ENCODE measurements around the gene WDR59.

The WDR59 gene

GRCh38 chr16:74902161-74902560, 82.8 kb downstream of the WDR59 start:
- DNase-seq = no peak

- DNase-seq = no peak
These were observed 83.3 kb downstream of the WDR59 start for GRCh38 chr16:74901606-74902005.

GRCh38 chr16:74899816-74900215, 85.1 kb downstream of the WDR59 start:
- no peak for DNase-seq

GRCh38 chr16:74898659-74899058, 86.3 kb downstream of the WDR59 start:
- DNase-seq = no peak

- no peak for DNase-seq
These were observed 88.2 kb downstream of the WDR59 start for GRCh38 chr16:74896389-74897370.

- DNase-seq = no peak
These were observed 91.4 kb downstream of the WDR59 start for GRCh38 chr16:74893541-74893940.

- no peak for DNase-seq
These were observed 92.1 kb downstream of the WDR59 start for GRCh38 chr16:74892574-74893461.

- DNase-seq = no peak
These were observed 96.0 kb downstream of the WDR59 start for GRCh38 chr16:74888888-74889287.

- DNase-seq = no peak
These were observed 96.6 kb downstream of the WDR59 start for GRCh38 chr16:74888232-74888862.

GRCh38 chr16:74887084-74887483, 97.8 kb downstream of the WDR59 start:
- no peak for DNase-seq

GRCh38 chr16:74877706-74878105, 107.2 kb downstream of the WDR59 start:
- DNase-seq = no peak

GRCh38 chr16:74874912-74875546, 109.9 kb downstream of the WDR59 start:
- DNase-seq = no peak

- DNase-seq = no peak
These were observed 110.8 kb downstream of the WDR59 start for GRCh38 chr16:74874123-74874522.

GRCh38 chr16:74872302-74872701, 112.6 kb downstream of the WDR59 start:
- DNase-seq = no peak

- no peak for DNase-seq
These were observed 113.3 kb downstream of the WDR59 start for GRCh38 chr16:74871608-74872007.

GRCh38 chr16:74868501-74868900, 116.4 kb downstream of the WDR59 start:
- no peak for DNase-seq

GRCh38 chr16:74868035-74868434, 116.9 kb downstream of the WDR59 start:
- DNase-seq = no peak

- DNase-seq = no peak
These were observed 117.6 kb downstream of the WDR59 start for GRCh38 chr16:74867281-74867849.

GRCh38 chr16:74865922-74866598, 118.9 kb downstream of the WDR59 start:
- DNase-seq = no peak

- DNase-seq = peak; percentile 2
These were observed 122.1 kb downstream of the WDR59 start for GRCh38 chr16:74862743-74863244.

GRCh38 chr16:74852500-74852875, 132.4 kb downstream of the WDR59 start:
- DNase-seq = no peak

- no peak for DNase-seq
These were observed 134.9 kb downstream of the WDR59 start for GRCh38 chr16:74850027-74850426.
